Rectal smooth muscle tissue (tissue), 1 donor: ENCODE measurements around the gene FNDC7.

Experiments used
- H3K27ac ChIP-seq: one replicate; pipeline ENCODE4 v1.7.0; 2013; ENCODE audit warnings: low read depth, low read length, inconsistent platforms
- H3K27me3 ChIP-seq: one replicate; pipeline ENCODE4 v1.7.0; 2013; ENCODE audit warnings: low read length; ENCODE audit not compliant: control insufficient read depth, insufficient read depth
- H3K36me3 ChIP-seq: one replicate; pipeline ENCODE4 v1.7.0; 2013; ENCODE audit warnings: low read length; ENCODE audit not compliant: control insufficient read depth, insufficient read depth
- H3K4me1 ChIP-seq: one replicate; pipeline ENCODE4 v1.7.0; 2013; ENCODE audit warnings: low read length; ENCODE audit not compliant: control insufficient read depth, insufficient read depth
- H3K4me3 ChIP-seq: one replicate; pipeline ENCODE4 v1.7.0; 2013; ENCODE audit warnings: low read length
- H3K9ac ChIP-seq: one replicate; pipeline ENCODE4 v1.7.0; 2013; ENCODE audit warnings: low read length

The FNDC7 gene

DNA sequence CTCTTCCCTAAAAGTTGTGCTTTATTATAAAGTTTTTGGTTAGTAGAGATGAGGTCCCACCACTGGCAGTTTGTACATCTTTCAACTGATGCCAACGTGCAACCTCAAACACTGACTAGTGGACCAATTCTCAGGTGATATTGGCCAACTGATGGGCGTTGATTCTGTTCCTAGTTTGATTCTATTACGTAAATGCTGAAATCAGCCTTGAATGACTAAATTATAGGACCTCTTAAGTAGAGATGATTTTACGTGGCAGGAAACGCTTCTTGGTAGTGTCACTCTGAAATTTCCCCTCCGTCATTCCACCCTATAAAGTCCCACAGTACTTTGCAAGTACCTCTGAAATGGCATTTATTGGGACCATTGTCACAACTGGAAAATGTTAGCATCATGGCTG, 8.8 kb upstream of the FNDC7 start:
- no peak overlapping the region for H3K4me3 ChIP-seq
- H3K9ac ChIP-seq, result no peak overlapping the region
- no peaks in the 10 kb centered on the region for H3K27me3 ChIP-seq
- peaks cover 13% of the 10 kb centered on the region for H3K36me3 ChIP-seq
- H3K27ac ChIP-seq, result no peak overlapping the region
- no peaks in the 10 kb centered on the region for H3K4me1 ChIP-seq

GRCh38 chr1:108704496-108704895, 8.2 kb upstream of the FNDC7 start:
- H3K27me3 ChIP-seq, result no peaks in the 10 kb centered on the region
- H3K9ac ChIP-seq, result no peak overlapping the region
- H3K4me3 ChIP-seq, result no peak overlapping the region
- H3K36me3 ChIP-seq, result peaks cover 8% of the 10 kb centered on the region
- H3K27ac ChIP-seq, result no peak overlapping the region
- H3K4me1 ChIP-seq, result no peaks in the 10 kb centered on the region

GRCh38 chr1:108706643-108707042, 6.1 kb upstream of the FNDC7 start:
- H3K4me1 ChIP-seq, result no peaks in the 10 kb centered on the region
- no peak overlapping the region for H3K27ac ChIP-seq
- no peak overlapping the region for H3K9ac ChIP-seq

GRCh38 chr1:108708691-108709660, 3.7 kb upstream of the FNDC7 start:
- Histone ChIP-seq H3K9ac (no peak overlapping the region), H3K27ac (no peak overlapping the region), H3K4me1 (no peaks in the 10 kb centered on the region), H3K4me3 (no peak overlapping the region), H3K27me3 (no peaks in the 10 kb centered on the region), H3K36me3 (no peaks in the 10 kb centered on the region)

More at GRCh38 chr1:108706643-108707042, 6.1 kb upstream of the FNDC7 start:
- no peaks in the 10 kb centered on the region for H3K36me3 ChIP-seq
- no peaks in the 10 kb centered on the region for H3K27me3 ChIP-seq
- H3K4me3 ChIP-seq, result no peak overlapping the region

- Histone ChIP-seq H3K4me3 (no peak overlapping the region), H3K27me3 (no peaks in the 10 kb centered on the region), H3K36me3 (no peaks in the 10 kb centered on the region), H3K4me1 (no peaks in the 10 kb centered on the region), H3K9ac (no peak overlapping the region), H3K27ac (no peak overlapping the region)
These were observed 3.2 kb downstream of the FNDC7 start for GRCh38 chr1:108715932-108716331.

- Histone ChIP-seq H3K4me1 (no peaks in the 10 kb centered on the region), H3K4me3 (no peak overlapping the region), H3K36me3 (no peaks in the 10 kb centered on the region), H3K27ac (no peak overlapping the region), H3K27me3 (no peaks in the 10 kb centered on the region), H3K9ac (no peak overlapping the region)
These were observed 3.9 kb downstream of the FNDC7 start for GRCh38 chr1:108716437-108717230.

GRCh38 chr1:108717774-108718316, 5.1 kb downstream of the FNDC7 start:
- H3K4me3 ChIP-seq, result no peak overlapping the region
- H3K27me3 ChIP-seq, result no peaks in the 10 kb centered on the region
- no peak overlapping the region for H3K9ac ChIP-seq

DNA sequence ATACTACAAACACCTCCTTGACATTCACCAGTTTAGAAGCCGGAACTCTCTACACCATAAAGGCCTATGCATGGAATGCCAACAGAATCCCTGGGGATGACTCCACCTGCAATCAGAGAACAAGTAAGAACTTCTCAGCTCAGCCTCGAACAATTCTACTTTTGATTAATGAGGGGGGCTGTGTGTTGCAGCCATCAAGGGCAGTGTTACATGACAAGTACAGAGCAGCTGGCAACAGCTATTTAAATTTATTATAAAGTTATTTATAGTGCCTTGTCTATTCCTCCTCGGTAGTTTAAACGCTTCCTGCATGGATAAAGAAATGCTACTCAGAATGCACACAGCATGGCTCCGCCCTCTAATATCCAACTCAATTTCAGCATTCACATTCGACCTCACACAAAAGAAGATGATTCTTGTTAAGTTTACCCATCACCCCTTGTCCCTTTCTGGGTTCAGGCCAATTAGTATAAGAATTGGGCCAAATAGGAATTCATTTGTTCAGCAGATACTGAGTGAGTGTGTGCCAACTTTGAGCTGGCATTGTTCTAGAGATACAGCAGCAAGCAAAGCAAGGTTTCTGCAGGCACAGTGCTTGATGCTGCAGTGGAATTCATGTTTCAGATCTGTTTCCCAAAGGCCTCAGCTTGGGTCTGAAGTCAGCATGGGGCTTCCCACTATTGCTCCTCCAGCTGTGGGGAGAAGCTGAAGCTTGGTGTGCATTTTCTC, 6.4 kb downstream of the FNDC7 start:
- H3K27ac ChIP-seq, result no peak overlapping the region
- H3K9ac ChIP-seq, result no peak overlapping the region
- H3K27me3 ChIP-seq, result no peaks in the 10 kb centered on the region
- H3K4me3 ChIP-seq, result no peak overlapping the region
- no peaks in the 10 kb centered on the region for H3K36me3 ChIP-seq
- no peaks in the 10 kb centered on the region for H3K4me1 ChIP-seq

More at GRCh38 chr1:108717774-108718316, 5.1 kb downstream of the FNDC7 start:
- Histone ChIP-seq H3K4me1 (no peaks in the 10 kb centered on the region), H3K36me3 (no peaks in the 10 kb centered on the region), H3K27ac (no peak overlapping the region)

- no peaks in the 10 kb centered on the region for H3K27me3 ChIP-seq
- no peak overlapping the region for H3K9ac ChIP-seq
- H3K27ac ChIP-seq, result no peak overlapping the region
- H3K36me3 ChIP-seq, result no peaks in the 10 kb centered on the region
- H3K4me3 ChIP-seq, result no peak overlapping the region
- no peaks in the 10 kb centered on the region for H3K4me1 ChIP-seq
These were observed 7.1 kb downstream of the FNDC7 start for GRCh38 chr1:108719656-108720435.

DNA sequence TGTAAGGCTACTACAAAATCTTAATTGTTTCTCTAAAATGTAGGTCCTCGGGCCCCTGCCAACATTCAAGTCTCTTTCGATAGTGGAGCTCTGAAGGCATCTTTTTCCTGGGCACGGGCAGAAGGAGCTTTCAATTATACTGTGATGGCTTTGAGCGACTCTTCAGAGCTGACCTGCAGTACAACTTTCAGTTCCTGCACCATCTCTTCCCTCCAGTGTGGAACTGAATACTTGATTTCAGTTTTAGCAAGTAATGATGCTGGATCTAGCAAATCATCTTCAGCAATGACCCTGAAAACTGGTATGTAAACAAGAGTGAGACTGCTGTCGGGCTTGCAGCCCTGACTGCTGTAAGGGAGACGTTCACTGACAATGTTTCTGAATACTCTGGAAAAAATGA, 9.6 kb downstream of the FNDC7 start:
- H3K27me3 ChIP-seq, result no peaks in the 10 kb centered on the region
- H3K4me3 ChIP-seq, result no peak overlapping the region
- H3K36me3 ChIP-seq, result no peaks in the 10 kb centered on the region
- H3K4me1 ChIP-seq, result no peaks in the 10 kb centered on the region
- no peak overlapping the region for H3K27ac ChIP-seq
- no peak overlapping the region for H3K9ac ChIP-seq

DNA sequence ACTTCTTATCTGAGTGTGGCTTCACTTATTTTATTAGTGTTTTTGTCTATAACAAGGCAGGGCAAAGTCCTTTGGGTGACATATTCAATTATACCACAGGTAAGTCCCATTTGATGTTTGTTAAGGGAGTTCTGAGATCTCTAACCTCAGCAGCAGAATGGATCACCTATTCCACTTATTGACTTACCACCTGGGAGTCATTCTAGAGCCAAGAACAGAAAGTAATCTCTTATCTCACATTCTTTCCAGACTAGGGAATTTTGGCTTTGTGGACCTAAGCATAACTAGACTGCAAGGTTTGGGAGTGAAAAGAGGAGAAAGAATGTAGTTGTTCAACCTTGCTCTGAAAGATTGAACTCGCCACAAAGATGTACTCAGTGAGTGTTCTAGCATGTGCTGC, 13.2 kb downstream of the FNDC7 start:
- Histone ChIP-seq H3K27ac (no peak overlapping the region), H3K4me1 (no peaks in the 10 kb centered on the region), H3K4me3 (no peak overlapping the region)

More for the DNA sequence above, 13.2 kb downstream of the FNDC7 start:
- Histone ChIP-seq H3K36me3 (no peaks in the 10 kb centered on the region), H3K9ac (no peak overlapping the region), H3K27me3 (no peaks in the 10 kb centered on the region)
